ENCODE measurements around the gene FCHSD2.

DNA sequence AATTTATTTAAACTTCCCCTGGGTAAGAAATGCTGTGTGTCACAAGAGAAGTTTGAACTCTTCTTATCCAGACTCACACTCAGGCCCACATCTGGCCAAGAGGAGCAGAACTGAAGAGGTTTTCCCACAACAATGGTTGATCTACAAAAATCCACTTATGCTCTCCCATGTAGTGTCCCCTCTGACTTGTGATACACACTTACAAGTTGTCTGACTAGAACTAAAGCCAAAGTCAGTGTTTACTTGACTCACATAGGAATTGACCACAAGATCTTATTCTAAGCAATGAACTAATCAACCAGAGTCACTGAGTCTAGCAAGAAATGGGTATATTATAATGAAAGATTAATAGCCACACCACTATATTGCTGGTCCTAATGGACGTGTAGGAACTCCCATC, 194.9 kb downstream of the FCHSD2 start:
- TF ChIP-seq CTCF (IDR thresholded peaks at IDR 0.05): no peak
- no peak for TF ChIP-seq EP300 (IDR thresholded peaks at IDR 0.05)

Data from gastroesophageal sphincter (tissue), 3 donors.